IPS-20b (cell line): Measurements from ENCODE around the gene TPSG1.

Experiments used
- H3K27ac ChIP-seq: one replicate; pipeline ENCODE4 v1.5.1; 2013; ENCODE audit warnings: low read length
- H3K27me3 ChIP-seq: 2 replicates; pipeline ENCODE4 v1.6.1; 2013; ENCODE audit warnings: mild to moderate bottlenecking, low read length, inconsistent platforms; ENCODE audit not compliant: insufficient read depth
- H3K36me3 ChIP-seq: 2 replicates; pipeline ENCODE4 v1.6.1; 2013; ENCODE audit warnings: low read depth, mild to moderate bottlenecking, inconsistent platforms, low read length, moderate library complexity; ENCODE audit not compliant: insufficient read depth
- H3K4me1 ChIP-seq: 2 replicates; pipeline ENCODE4 v1.6.1; 2013; ENCODE audit warnings: mild to moderate bottlenecking, control low read depth, inconsistent platforms, low read length, moderate library complexity; ENCODE audit not compliant: insufficient read depth
- H3K4me3 ChIP-seq: 2 replicates; pipeline ENCODE4 v1.5.1; 2013; ENCODE audit warnings: mild to moderate bottlenecking, low read length, inconsistent platforms
- H3K9ac ChIP-seq: 2 replicates; pipeline ENCODE4 v1.6.1; 2013; ENCODE audit warnings: low read depth, mild to moderate bottlenecking, inconsistent platforms, low read length, moderate library complexity
- H3K9me3 ChIP-seq: 2 replicates; pipeline ENCODE4 v1.6.1; 2013; ENCODE audit warnings: mild to moderate bottlenecking, low read depth, low read length, inconsistent platforms; ENCODE audit not compliant: insufficient read depth

Gene TPSG1

GRCh38 chr16:1224558-1224957 is 510 bp downstream of the TPSG1 start:
- Histone ChIP-seq H3K36me3 (0 out of 2 replicates have a peak, but pooled peaks cover 5% of the 10 kb centered on the region), H3K4me3 (no peak overlapping the region), H3K9ac (no peak overlapping the region), H3K4me1 (no peaks in the 10 kb centered on the region), H3K27me3 (no peaks in the 10 kb centered on the region), H3K27ac (no peak overlapping the region), H3K9me3 (no peaks in the 10 kb centered on the region)

- Histone ChIP-seq H3K27me3 (no peaks in the 10 kb centered on the region), H3K9me3 (no peaks in the 10 kb centered on the region), H3K4me1 (no peaks in the 10 kb centered on the region)
These were observed 1.5 kb downstream of the TPSG1 start for GRCh38 chr16:1223355-1224214.

GRCh38 chr16:1222553-1223354 is 2.3 kb downstream of the TPSG1 start:
- no peak overlapping the region for H3K9ac ChIP-seq
- no peak overlapping the region for H3K27ac ChIP-seq
- no peaks in the 10 kb centered on the region for H3K9me3 ChIP-seq
- no peaks in the 10 kb centered on the region for H3K4me1 ChIP-seq
- no peak overlapping the region for H3K4me3 ChIP-seq
- 0 out of 2 replicates have a peak, but pooled peaks cover 7% of the 10 kb centered on the region for H3K36me3 ChIP-seq
- no peaks in the 10 kb centered on the region for H3K27me3 ChIP-seq

More at GRCh38 chr16:1223355-1224214, 1.5 kb downstream of the TPSG1 start:
- no peak overlapping the region for H3K9ac ChIP-seq
- H3K36me3 ChIP-seq: 0 out of 2 replicates have a peak, but pooled peaks cover 5% of the 10 kb centered on the region
- no peak overlapping the region for H3K4me3 ChIP-seq
- no peak overlapping the region for H3K27ac ChIP-seq

- Histone ChIP-seq H3K9ac (no peak overlapping the region), H3K36me3 (peaks cover 15% of the 10 kb centered on the region; the same call in 1 of the 2 replicates), H3K4me3 (no peak overlapping the region), H3K27me3 (no peaks in the 10 kb centered on the region), H3K9me3 (no peaks in the 10 kb centered on the region), H3K27ac (no peak overlapping the region), H3K4me1 (no peaks in the 10 kb centered on the region)
These were observed 3.2 kb downstream of the TPSG1 start for GRCh38 chr16:1221628-1222552.

GRCh38 chr16:1220841-1221627 is 4.0 kb downstream of the TPSG1 start:
- Histone ChIP-seq H3K9me3 (no peaks in the 10 kb centered on the region), H3K36me3 (peaks cover 15% of the 10 kb centered on the region; the same call in 1 of the 2 replicates), H3K4me3 (no peak overlapping the region), H3K27ac (no peak overlapping the region), H3K9ac (no peak overlapping the region), H3K27me3 (no peaks in the 10 kb centered on the region), H3K4me1 (no peaks in the 10 kb centered on the region)

GRCh38 chr16:1220098-1220728 is 4.9 kb downstream of the TPSG1 start:
- no peak overlapping the region for H3K27ac ChIP-seq
- H3K27me3 ChIP-seq: no peaks in the 10 kb centered on the region
- no peak overlapping the region for H3K4me3 ChIP-seq
- H3K9me3 ChIP-seq: no peaks in the 10 kb centered on the region
- no peak overlapping the region for H3K9ac ChIP-seq
- H3K36me3 ChIP-seq: peaks cover 15% of the 10 kb centered on the region; the same call in 1 of the 2 replicates
- H3K4me1 ChIP-seq: no peaks in the 10 kb centered on the region

GRCh38 chr16:1218930-1219611 is 6.0 kb downstream of the TPSG1 start:
- Histone ChIP-seq H3K9ac (no peak overlapping the region), H3K4me1 (no peaks in the 10 kb centered on the region), H3K4me3 (no peak overlapping the region), H3K27ac (no peak overlapping the region), H3K9me3 (no peaks in the 10 kb centered on the region), H3K27me3 (no peaks in the 10 kb centered on the region), H3K36me3 (peaks cover 20% of the 10 kb centered on the region; the same call in 1 of the 2 replicates)

GRCh38 chr16:1218061-1218929 is 6.8 kb downstream of the TPSG1 start:
- Histone ChIP-seq H3K9ac (no peak overlapping the region), H3K27ac (no peak overlapping the region), H3K9me3 (no peaks in the 10 kb centered on the region), H3K4me3 (no peak overlapping the region), H3K4me1 (no peaks in the 10 kb centered on the region), H3K27me3 (no peaks in the 10 kb centered on the region), H3K36me3 (peaks cover 20% of the 10 kb centered on the region; the same call in 1 of the 2 replicates)

GRCh38 chr16:1217526-1217925 is 7.5 kb downstream of the TPSG1 start:
- H3K36me3 ChIP-seq: peaks cover 20% of the 10 kb centered on the region; the same call in 1 of the 2 replicates

More at GRCh38 chr16:1217526-1217925, 7.5 kb downstream of the TPSG1 start:
- Histone ChIP-seq H3K9ac (no peak overlapping the region), H3K4me3 (no peak overlapping the region), H3K4me1 (no peaks in the 10 kb centered on the region), H3K27me3 (no peaks in the 10 kb centered on the region), H3K9me3 (no peaks in the 10 kb centered on the region), H3K27ac (no peak overlapping the region)
